Neuronal stem cell (in vitro differentiated cells): ENCODE results near the gene CCDC171.

ENCODE experiments used
- DNase-seq: peaks from one replicate; pipeline ENCODE4 v3.0.0-alpha.2; 2013; ENCODE audit warnings: low spot score
- H2AFZ ChIP-seq: one replicate; pipeline ENCODE4 v1.6.1; 2013; ENCODE audit warnings: mild to moderate bottlenecking, low read length, inconsistent platforms
- H2AK5ac ChIP-seq: 2 replicates; pipeline ENCODE4 v1.6.1; 2013; ENCODE audit warnings: low read depth, mild to moderate bottlenecking, inconsistent platforms, low read length, moderate library complexity, mixed read lengths
- H2BK120ac ChIP-seq: 2 replicates; pipeline ENCODE4 v1.6.1; 2013; ENCODE audit warnings: low read depth, mild to moderate bottlenecking, inconsistent platforms, low read length, moderate library complexity, mixed read lengths
- H2BK12ac ChIP-seq: one replicate; pipeline ENCODE4 v1.6.1; 2013; ENCODE audit warnings: low read length, inconsistent platforms
- H2BK15ac ChIP-seq: 2 replicates; pipeline ENCODE4 v1.6.1; 2013; ENCODE audit warnings: mild to moderate bottlenecking, low read length, inconsistent platforms, mixed read lengths
- H2BK5ac ChIP-seq: one replicate; pipeline ENCODE4 v1.6.1; 2013; ENCODE audit warnings: inconsistent platforms, mild to moderate bottlenecking, low read length, moderate library complexity
- H3K14ac ChIP-seq: one replicate; pipeline ENCODE4 v1.6.1; 2013; ENCODE audit warnings: low read length, inconsistent platforms
- H3K18ac ChIP-seq: 2 replicates; pipeline ENCODE4 v1.6.1; 2013; ENCODE audit warnings: low read length, inconsistent platforms
- H3K23ac ChIP-seq: 2 replicates; pipeline ENCODE4 v1.6.1; 2013; ENCODE audit warnings: low read depth, mild to moderate bottlenecking, mixed read lengths, low read length, inconsistent platforms; ENCODE audit not compliant: poor library complexity
- H3K27ac ChIP-seq: replicated peaks from 3 replicates; pipeline ENCODE4 v1.5.1; 2013; ENCODE audit warnings: low read length, inconsistent platforms
- H3K27me3 ChIP-seq, 3 experiments: 2 replicates each; pipeline ENCODE4 v1.6.1; 2013; ENCODE audit warnings: low read length in 3 of 3, mild to moderate bottlenecking in 2 of 3, inconsistent platforms in 1 of 3, low read depth in 1 of 3, mixed read lengths in 1 of 3, moderate library complexity in 1 of 3; ENCODE audit not compliant: control insufficient read depth in 3 of 3, insufficient read depth in 3 of 3
- H3K36me3 ChIP-seq, 2 donors: replicated peaks in 1 of 2; 2 replicates each; pipeline ENCODE4 v1.6.1; 2013; ENCODE audit warnings: low read length in 2 of 2; ENCODE audit not compliant: control insufficient read depth in 2 of 2, insufficient read depth in 2 of 2
- H3K4ac ChIP-seq: 2 replicates; pipeline ENCODE4 v1.6.1; 2013; ENCODE audit warnings: inconsistent platforms, mild to moderate bottlenecking, low read length, moderate library complexity
- H3K4me1 ChIP-seq, 2 donors: 1 replicate in 1 of 2; 2 replicates in 1 of 2; pipeline ENCODE4 v1.6.1; 2013; ENCODE audit warnings: low read length in 2 of 2, low read depth in 1 of 2; ENCODE audit not compliant: control insufficient read depth in 2 of 2, insufficient read depth in 1 of 2
- H3K4me2 ChIP-seq: one replicate; pipeline ENCODE4 v1.6.1; 2013; ENCODE audit warnings: mild to moderate bottlenecking, low read length, inconsistent platforms; ENCODE audit not compliant: insufficient read depth, poor library complexity, severe bottlenecking
- H3K4me3 ChIP-seq, 2 donors: 2 replicates each; pipeline ENCODE4 v1.5.1; 2013; ENCODE audit warnings: low read length in 2 of 2, mild to moderate bottlenecking in 2 of 2, inconsistent platforms in 1 of 2, moderate library complexity in 1 of 2
- H3K79me1 ChIP-seq: one replicate; pipeline ENCODE4 v1.6.1; 2013; ENCODE audit warnings: low read depth, mild to moderate bottlenecking, inconsistent platforms, low read length, moderate library complexity
- H3K9ac ChIP-seq: one replicate; pipeline ENCODE4 v1.6.1; 2013; ENCODE audit warnings: mild to moderate bottlenecking, low read depth, low read length, inconsistent platforms; ENCODE audit not compliant: poor library complexity
- H3K9me3 ChIP-seq, 2 donors: replicated peaks in 1 of 2; 2 replicates each; pipeline versions ENCODE3 to v1.6.1; 2013; ENCODE audit warnings: low read length in 2 of 2, mild to moderate bottlenecking in 2 of 2, inconsistent platforms in 1 of 2, low read depth in 1 of 2, mixed read lengths in 1 of 2, moderate library complexity in 1 of 2; ENCODE audit not compliant: control insufficient read depth in 2 of 2, insufficient read depth in 1 of 2
- H4K8ac ChIP-seq: one replicate; pipeline ENCODE4 v1.6.1; 2013; ENCODE audit warnings: low read depth, mild to moderate bottlenecking, inconsistent platforms, low read length, moderate library complexity
- H4K91ac ChIP-seq: one replicate; pipeline ENCODE4 v1.6.1; 2013; ENCODE audit warnings: low read length, low read depth, mild to moderate bottlenecking, inconsistent platforms; ENCODE audit not compliant: poor library complexity
- WGBS, 2 donors: extraction: QIAGEN DNeasy Blood & Tissue Kit; methylation state at CpG; one replicate each; pipeline ENCODE4 v1.1.7; 2013; ENCODE audit warnings: missing lambda C conversion rate in 2 of 2, mixed read lengths in 1 of 2; ENCODE audit not compliant: insufficient read length in 2 of 2, insufficient replicate concordance in 1 of 2; ENCODE audit errors: extremely low coverage in 2 of 2; 5-methylcytosine and 5-hydroxymethylcytosine counted together

Gene CCDC171

DNA sequence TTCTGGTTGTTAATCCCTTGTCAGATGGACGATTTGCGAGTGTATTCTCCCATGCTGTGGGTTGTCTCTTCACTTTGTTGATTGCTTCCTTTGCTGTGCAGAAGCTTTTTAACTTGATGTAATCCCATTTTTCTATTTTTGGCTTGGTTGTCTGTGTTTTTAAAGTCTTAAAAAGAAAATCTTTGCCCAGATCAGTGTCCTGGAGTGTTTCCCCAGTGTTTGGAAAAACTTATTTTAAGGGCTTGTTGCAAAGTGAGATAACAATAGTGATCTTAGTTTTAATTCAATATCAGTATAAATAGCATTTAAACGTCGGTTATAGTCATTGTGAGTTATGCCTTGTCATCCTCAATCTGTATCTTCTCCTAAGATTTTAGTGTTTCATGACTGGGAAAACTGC, 329.5 kb downstream of the CCDC171 start:
- no CpG with 5 or more reads among the region's 4 CpGs for WGBS, 2 donors
- H3K27me3 ChIP-seq: no peaks in the 10 kb centered on the region
- no peaks in the 10 kb centered on the region for H3K4me1 ChIP-seq

DNA sequence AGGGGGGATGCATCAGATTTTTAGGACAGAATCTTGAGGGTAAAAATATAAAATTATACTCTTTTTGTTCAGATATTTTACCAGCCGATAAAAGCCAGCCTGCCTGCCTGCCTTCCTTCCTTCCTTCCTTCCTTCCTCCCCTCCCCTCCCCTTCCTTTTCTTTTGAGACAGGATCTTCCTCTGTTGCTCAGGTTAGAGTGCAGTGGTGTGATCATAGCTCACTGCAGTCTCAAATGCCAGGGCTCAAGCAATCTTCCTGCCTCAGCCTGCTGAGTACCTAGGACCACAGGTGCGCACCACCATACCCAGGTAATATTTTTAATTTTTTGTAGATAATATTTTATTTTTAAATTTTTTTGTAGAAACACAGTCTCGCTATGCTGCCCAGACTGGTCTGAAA, 330.0 kb downstream of the CCDC171 start:
- Histone ChIP-seq H2AFZ (no peak overlapping the region), H3K4me1 (no peaks in the 10 kb centered on the region), H2BK12ac (no peak overlapping the region), H2AK5ac (no peak overlapping the region), H2BK5ac (no peak overlapping the region), H3K14ac (no peak overlapping the region), H3K36me3 (no peaks in the 10 kb centered on the region), H3K18ac (no peak overlapping the region), H3K23ac (no peak overlapping the region), H4K91ac (no peak overlapping the region), H4K8ac (no peak overlapping the region), H2BK120ac (no peak overlapping the region), H3K9me3 (no peaks in the 10 kb centered on the region), H3K27me3 (no peaks in the 10 kb centered on the region), H3K79me1 (no peaks in the 10 kb centered on the region), H3K4me2 (no peak overlapping the region), H3K9ac (no peak overlapping the region), H2BK15ac (no peak overlapping the region), H3K27ac (no peak overlapping the region), H3K4me3 (no peak overlapping the region), H3K4ac (no peak overlapping the region)
- WGBS, 2 donors: no CpG with 5 or more reads among the region's 3 CpGs
- no peak for DNase-seq

More for the DNA sequence above, 329.5 kb downstream of the CCDC171 start:
- Histone ChIP-seq H2AFZ (no peak overlapping the region), H3K4me3 (no peak overlapping the region), H4K91ac (no peak overlapping the region), H3K36me3 (no peaks in the 10 kb centered on the region), H3K9ac (no peak overlapping the region), H3K4me2 (no peak overlapping the region), H2BK12ac (no peak overlapping the region), H3K4ac (no peak overlapping the region), H3K79me1 (no peaks in the 10 kb centered on the region), H3K27ac (no peak overlapping the region), H3K14ac (no peak overlapping the region), H3K9me3 (no peaks in the 10 kb centered on the region), H2BK120ac (no peak overlapping the region), H3K18ac (no peak overlapping the region), H2BK5ac (no peak overlapping the region), H3K23ac (no peak overlapping the region), H2AK5ac (no peak overlapping the region), H2BK15ac (no peak overlapping the region), H4K8ac (no peak overlapping the region)
- DNase-seq: no peak

DNA sequence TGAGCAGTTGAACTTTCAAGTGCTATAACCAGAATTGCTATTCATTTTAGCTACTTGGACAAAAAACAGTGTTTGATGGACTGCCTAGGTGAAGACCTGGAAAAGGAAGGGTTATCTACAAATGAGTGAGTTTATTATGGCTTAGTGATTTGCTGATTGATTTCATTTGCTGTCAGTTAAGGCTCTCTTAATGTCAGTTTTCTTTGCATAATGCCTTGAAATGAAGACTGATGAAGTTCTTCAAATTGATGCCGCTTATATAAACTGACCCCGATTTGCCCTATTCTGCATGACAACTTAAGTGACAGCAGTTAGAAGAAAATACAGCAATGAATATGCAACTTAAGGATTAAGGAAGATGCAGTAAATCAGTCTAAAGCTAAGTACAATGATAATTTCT, 332.6 kb downstream of the CCDC171 start:
- no peak overlapping the region for H2AK5ac ChIP-seq
- no peak overlapping the region for H2BK12ac ChIP-seq
- no peak overlapping the region for H3K14ac ChIP-seq
- H4K91ac ChIP-seq: no peak overlapping the region
- WGBS, 2 donors: no CpG with 5 or more reads among the region's 2 CpGs
- H3K36me3 ChIP-seq: no peaks in the 10 kb centered on the region
- no peaks in the 10 kb centered on the region for H3K27me3 ChIP-seq
- no peak overlapping the region for H3K27ac ChIP-seq
- no peak overlapping the region for H3K18ac ChIP-seq
- H2AFZ ChIP-seq: no peak overlapping the region
- H3K4ac ChIP-seq: no peak overlapping the region
- no peak overlapping the region for H3K23ac ChIP-seq
- H3K4me3 ChIP-seq: no peak overlapping the region
- no peak for DNase-seq
- H2BK120ac ChIP-seq: no peak overlapping the region
- H3K4me2 ChIP-seq: no peak overlapping the region
- H3K4me1 ChIP-seq: no peaks in the 10 kb centered on the region
- H2BK5ac ChIP-seq: no peak overlapping the region
- H2BK15ac ChIP-seq: no peak overlapping the region
- no peak overlapping the region for H3K9ac ChIP-seq
- no peaks in the 10 kb centered on the region for H3K9me3 ChIP-seq
- no peak overlapping the region for H4K8ac ChIP-seq
- H3K79me1 ChIP-seq: no peaks in the 10 kb centered on the region

DNA sequence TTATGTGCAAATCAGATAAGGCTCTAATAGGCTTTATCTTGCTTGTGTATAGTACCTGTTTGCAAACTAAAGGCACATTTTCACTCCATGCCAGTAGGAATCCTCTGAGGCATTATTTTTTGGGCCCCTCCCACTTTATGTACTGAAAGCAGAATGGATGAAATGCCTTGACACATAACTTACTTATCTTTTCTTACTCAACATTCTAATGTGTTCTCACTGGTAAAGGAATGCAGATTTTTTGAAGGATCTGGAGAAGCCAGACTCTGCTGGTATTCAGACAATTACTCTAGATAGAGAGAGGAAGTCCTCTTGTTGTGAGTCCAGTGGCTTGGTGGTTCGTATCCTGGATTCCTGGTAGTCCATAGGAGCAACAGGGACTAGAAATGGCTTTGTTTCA, 336.7 kb downstream of the CCDC171 start:
- H3K79me1 ChIP-seq: no peaks in the 10 kb centered on the region
- H2AFZ ChIP-seq: no peak overlapping the region
- H2BK5ac ChIP-seq: no peak overlapping the region
- no peaks in the 10 kb centered on the region for H3K27me3 ChIP-seq
- no peak for DNase-seq
- no peak overlapping the region for H3K14ac ChIP-seq
- no peak overlapping the region for H2BK120ac ChIP-seq
- H3K27ac ChIP-seq: no peak overlapping the region
- H4K8ac ChIP-seq: no peak overlapping the region
- no peak overlapping the region for H3K4me3 ChIP-seq
- no peaks in the 10 kb centered on the region for H3K36me3 ChIP-seq
- H3K9ac ChIP-seq: no peak overlapping the region
- H3K4me1 ChIP-seq: no peaks in the 10 kb centered on the region
- H3K4ac ChIP-seq: no peak overlapping the region
- H2AK5ac ChIP-seq: no peak overlapping the region
- no peak overlapping the region for H2BK15ac ChIP-seq
- H3K18ac ChIP-seq: no peak overlapping the region
- no peak overlapping the region for H4K91ac ChIP-seq
- no CpG with 5 or more reads among the region's 1 CpG for WGBS, 2 donors
- no peak overlapping the region for H3K23ac ChIP-seq
- no peak overlapping the region for H2BK12ac ChIP-seq
- no peaks in the 10 kb centered on the region for H3K9me3 ChIP-seq
- no peak overlapping the region for H3K4me2 ChIP-seq
